ENCODE data around the gene PDK2.

Gene PDK2

GRCh38 chr17:50048988-50049387 lies 46.2 kb upstream of the PDK2 start:
- TF ChIP-seq CTCF (IDR thresholded peaks at IDR 0.05; ENCODE audit: insufficient read depth, missing control alignments): no peak
- FAIRE-seq (no peak), DNase-seq (ENCODE audit: insufficient read length, low spot score) (no peak)

- DNase-seq (ENCODE audit: insufficient read length, low spot score) (no peak), FAIRE-seq (no peak)
- TF ChIP-seq CTCF (IDR thresholded peaks at IDR 0.05; ENCODE audit: insufficient read depth, missing control alignments): no peak
Observed at GRCh38 chr17:50049636-50050035, 45.5 kb upstream of the PDK2 start.

GRCh38 chr17:50050431-50051032 lies 44.6 kb upstream of the PDK2 start:
- no peak for TF ChIP-seq CTCF (IDR thresholded peaks at IDR 0.05; ENCODE audit: insufficient read depth, missing control alignments)
- no peak for DNase-seq (ENCODE audit: insufficient read length, low spot score)
- no peak for FAIRE-seq

- no peak for FAIRE-seq
- no peak for TF ChIP-seq CTCF (IDR thresholded peaks at IDR 0.05; ENCODE audit: insufficient read depth, missing control alignments)
- DNase-seq (ENCODE audit: insufficient read length, low spot score): no peak
Observed at GRCh38 chr17:50051082-50051576, 44.0 kb upstream of the PDK2 start.

- TF ChIP-seq CTCF (IDR thresholded peaks at IDR 0.05; ENCODE audit: insufficient read depth, missing control alignments): no peak
- FAIRE-seq: no peak
- no peak for DNase-seq (ENCODE audit: insufficient read length, low spot score)
Observed at GRCh38 chr17:50051606-50052005, 43.5 kb upstream of the PDK2 start.

GRCh38 chr17:50052241-50052796 lies 42.8 kb upstream of the PDK2 start:
- DNase-seq (ENCODE audit: insufficient read length, low spot score) (no peak), FAIRE-seq (no peak)
- no peak for TF ChIP-seq CTCF (IDR thresholded peaks at IDR 0.05; ENCODE audit: insufficient read depth, missing control alignments)

Data from D721Med (cell line).